ENCODE results near the gene NYAP2.

Gene NYAP2

DNA sequence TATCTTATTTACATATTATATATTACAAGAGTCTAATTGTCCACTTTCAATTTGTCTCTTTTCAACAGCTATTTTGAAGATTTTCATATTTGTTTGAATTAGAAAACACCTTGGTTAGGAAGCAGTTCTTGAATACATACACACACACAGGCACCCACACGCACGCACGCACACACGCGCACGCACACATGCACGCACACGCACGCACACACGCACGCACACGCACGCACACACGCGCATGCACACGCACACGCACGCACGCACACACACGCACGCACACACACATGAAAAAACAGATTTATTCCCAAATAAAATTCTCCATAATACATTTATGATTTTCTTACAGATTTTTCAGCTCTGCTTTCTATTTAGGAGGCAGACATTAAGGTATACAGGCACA is 220.7 kb downstream of the NYAP2 start:
- Histone ChIP-seq H3K4me3 (ENCODE audit: low read length, poor library complexity, severe bottlenecking) (no peak overlapping the region), H3K79me2 (ENCODE audit: insufficient read depth, low read length) (no peaks in the 10 kb centered on the region), H3K36me3 (ENCODE audit: insufficient read depth, low read length) (no peaks in the 10 kb centered on the region), H4K20me1 (ENCODE audit: insufficient read depth, low read length, poor library complexity, severe bottlenecking) (no peaks in the 10 kb centered on the region), H3K9ac (ENCODE audit: low read depth, low read length, poor library complexity, severe bottlenecking) (no peak overlapping the region), H3K4me2 (ENCODE audit: low read depth, low read length, poor library complexity, severe bottlenecking) (no peak overlapping the region), H2AFZ (ENCODE audit: low read length) (no peak overlapping the region), H3K4me1 (ENCODE audit: insufficient read depth, low read length, poor library complexity, severe bottlenecking) (no peaks in the 10 kb centered on the region), H3K9me2 (replicated peaks; ENCODE audit: low read depth, low read length) (no peaks in the 10 kb centered on the region), H3K9me3 (ENCODE audit: insufficient read depth, low read depth, low read length) (no peaks in the 10 kb centered on the region), H3F3A (ENCODE audit: low read depth) (no peaks in the 10 kb centered on the region), H3K27me3 (ENCODE audit: insufficient read depth, low read length, poor library complexity, severe bottlenecking) (no peaks in the 10 kb centered on the region)
- TF ChIP-seq, protein P1, sequence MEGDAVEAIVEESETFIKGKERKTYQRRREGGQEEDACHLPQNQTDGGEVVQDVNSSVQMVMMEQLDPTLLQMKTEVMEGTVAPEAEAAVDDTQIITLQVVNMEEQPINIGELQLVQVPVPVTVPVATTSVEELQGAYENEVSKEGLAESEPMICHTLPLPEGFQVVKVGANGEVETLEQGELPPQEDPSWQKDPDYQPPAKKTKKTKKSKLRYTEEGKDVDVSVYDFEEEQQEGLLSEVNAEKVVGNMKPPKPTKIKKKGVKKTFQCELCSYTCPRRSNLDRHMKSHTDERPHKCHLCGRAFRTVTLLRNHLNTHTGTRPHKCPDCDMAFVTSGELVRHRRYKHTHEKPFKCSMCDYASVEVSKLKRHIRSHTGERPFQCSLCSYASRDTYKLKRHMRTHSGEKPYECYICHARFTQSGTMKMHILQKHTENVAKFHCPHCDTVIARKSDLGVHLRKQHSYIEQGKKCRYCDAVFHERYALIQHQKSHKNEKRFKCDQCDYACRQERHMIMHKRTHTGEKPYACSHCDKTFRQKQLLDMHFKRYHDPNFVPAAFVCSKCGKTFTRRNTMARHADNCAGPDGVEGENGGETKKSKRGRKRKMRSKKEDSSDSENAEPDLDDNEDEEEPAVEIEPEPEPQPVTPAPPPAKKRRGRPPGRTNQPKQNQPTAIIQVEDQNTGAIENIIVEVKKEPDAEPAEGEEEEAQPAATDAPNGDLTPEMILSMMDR (conservative IDR thresholded peaks at IDR 0.05; ENCODE audit: low read length): no peak
- TF ChIP-seq EZH2phosphoT487 (IDR thresholded peaks at IDR 0.05; ENCODE audit: borderline replicate concordance): no peak

DNA sequence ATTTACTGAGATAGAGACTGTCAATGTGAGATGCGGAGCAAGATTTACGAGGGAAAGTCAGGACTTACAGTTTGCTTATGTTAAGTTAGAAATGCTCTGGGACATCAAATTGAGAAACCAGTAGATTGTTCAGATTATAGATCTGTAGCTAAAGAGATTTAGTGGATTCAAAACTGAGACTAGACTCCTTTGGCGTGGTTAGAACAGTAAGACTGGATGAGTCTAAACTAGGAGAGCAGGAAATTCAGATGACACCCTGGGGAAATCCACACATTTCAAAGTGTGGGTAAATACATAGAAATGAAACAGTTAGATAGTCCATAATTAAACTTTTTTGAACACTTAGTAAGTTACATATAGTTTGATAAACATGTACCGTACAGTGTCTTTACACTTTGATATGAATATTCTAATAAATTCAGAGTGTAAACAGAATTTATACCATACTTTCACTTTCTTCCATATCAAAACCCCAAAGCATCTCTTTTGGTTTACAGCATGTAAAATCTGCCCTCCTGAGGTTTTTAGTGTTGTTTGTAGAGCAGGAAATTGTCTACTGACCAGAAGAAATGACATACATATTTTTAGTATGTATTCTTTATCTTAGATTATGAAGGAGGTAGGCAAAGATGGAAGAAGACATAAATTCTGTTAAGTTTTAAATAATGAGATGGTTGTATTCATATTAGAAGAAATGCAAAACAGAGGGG is 231.5 kb downstream of the NYAP2 start:
- Histone ChIP-seq H3K79me2 (ENCODE audit: insufficient read depth, low read length) (no peaks in the 10 kb centered on the region), H3K4me2 (ENCODE audit: low read depth, low read length, poor library complexity, severe bottlenecking) (peak overlapping the region; percentile 17), H3K9me2 (replicated peaks; ENCODE audit: low read depth, low read length) (no peaks in the 10 kb centered on the region), H3K4me1 (ENCODE audit: insufficient read depth, low read length, poor library complexity, severe bottlenecking) (no peaks in the 10 kb centered on the region), H3K9ac (ENCODE audit: low read depth, low read length, poor library complexity, severe bottlenecking) (no peak overlapping the region), H3K27me3 (ENCODE audit: insufficient read depth, low read length, poor library complexity, severe bottlenecking) (no peaks in the 10 kb centered on the region), H3K9me3 (ENCODE audit: insufficient read depth, low read depth, low read length) (no peaks in the 10 kb centered on the region), H3F3A (ENCODE audit: low read depth) (no peaks in the 10 kb centered on the region), H3K36me3 (ENCODE audit: insufficient read depth, low read length) (no peaks in the 10 kb centered on the region), H2AFZ (ENCODE audit: low read length) (no peak overlapping the region), H3K4me3 (ENCODE audit: low read length, poor library complexity, severe bottlenecking) (no peak overlapping the region), H4K20me1 (ENCODE audit: insufficient read depth, low read length, poor library complexity, severe bottlenecking) (no peaks in the 10 kb centered on the region)
- no peak for TF ChIP-seq EZH2phosphoT487 (IDR thresholded peaks at IDR 0.05; ENCODE audit: borderline replicate concordance)

DNA sequence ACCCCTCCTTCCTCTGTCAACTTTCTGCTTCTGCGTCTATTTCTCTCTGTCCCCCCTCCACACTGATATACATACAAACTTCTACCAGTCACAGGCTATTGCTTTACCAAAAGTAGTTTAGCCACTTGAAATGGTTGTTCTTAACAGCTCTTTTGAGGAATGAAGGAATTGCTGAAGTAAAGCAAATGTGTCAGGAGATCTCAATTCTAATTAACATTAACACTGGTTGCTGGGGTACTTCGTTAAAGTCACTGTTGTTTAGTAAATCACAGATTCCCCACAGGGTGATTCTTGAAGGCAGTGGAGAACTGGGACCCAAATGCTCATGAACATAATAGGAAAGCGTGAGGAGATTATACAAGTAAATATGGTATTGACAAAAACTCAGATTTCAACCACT is 232.8 kb downstream of the NYAP2 start:
- H3K4me1 ChIP-seq (ENCODE audit: insufficient read depth, low read length, poor library complexity, severe bottlenecking): no peaks in the 10 kb centered on the region
- H2AFZ ChIP-seq (ENCODE audit: low read length): no peak overlapping the region

More for the DNA sequence above, 232.8 kb downstream of the NYAP2 start:
- Histone ChIP-seq H4K20me1 (ENCODE audit: insufficient read depth, low read length, poor library complexity, severe bottlenecking) (no peaks in the 10 kb centered on the region), H3K4me2 (ENCODE audit: low read depth, low read length, poor library complexity, severe bottlenecking) (no peak overlapping the region), H3K27me3 (ENCODE audit: insufficient read depth, low read length, poor library complexity, severe bottlenecking) (no peaks in the 10 kb centered on the region), H3F3A (ENCODE audit: low read depth) (no peaks in the 10 kb centered on the region), H3K36me3 (ENCODE audit: insufficient read depth, low read length) (no peaks in the 10 kb centered on the region), H3K4me3 (ENCODE audit: low read length, poor library complexity, severe bottlenecking) (no peak overlapping the region), H3K9me3 (ENCODE audit: insufficient read depth, low read depth, low read length) (no peaks in the 10 kb centered on the region), H3K79me2 (ENCODE audit: insufficient read depth, low read length) (no peaks in the 10 kb centered on the region), H3K9ac (ENCODE audit: low read depth, low read length, poor library complexity, severe bottlenecking) (no peak overlapping the region), H3K9me2 (replicated peaks; ENCODE audit: low read depth, low read length) (no peaks in the 10 kb centered on the region)
- TF ChIP-seq EZH2phosphoT487 (IDR thresholded peaks at IDR 0.05; ENCODE audit: borderline replicate concordance): no peak
- TF ChIP-seq, protein P1 (conservative IDR thresholded peaks at IDR 0.05; ENCODE audit: low read length): no peak
